Endothelial cell of umbilical vein (primary cell): Measurements from ENCODE around the gene CACNA2D2. TPM values are rescaled to one million over a fixed set of nuclear protein-coding genes. Genes with fewer than 3 reads are reported as not detected.

Experiments
- BruUV-seq: library from RNA; stranded (reverse); fragments of 400-500 nt; replicated peaks from 2 replicates; lab custom pipeline; 2021; lab: Mats Ljungman, UMichigan
- CTCF ChIA-PET: fragments of 300-600, 350-600 bp; sonication (Branson Sonifier 250); formaldehyde crosslinking; loops from one replicate; lab custom pipeline; 2021; ENCODE audit warnings: antibody characterized with exemption, inconsistent platforms; lab: Charles Lee
- POLR2A ChIA-PET: fragments of 300-600, 350-600 bp; sonication (Branson Sonifier 250); formaldehyde crosslinking; loops from one replicate; lab custom pipeline; 2021; ENCODE audit warnings: antibody characterized with exemption, inconsistent platforms; lab: Charles Lee
- DNase-seq: peaks from one replicate; pipeline ENCODE4 v3.0.0-alpha.2; 2011; ENCODE audit warnings: low read depth, low spot score
- FAIRE-seq: peaks from 2 replicates; lab custom pipeline; 2011; peaks lifted over from hg19 to GRCh38; lab: Jason Lieb, UNC
- H2AFZ ChIP-seq: 2 replicates; pipeline ENCODE4 v1.6.0; 2012; ENCODE audit warnings: low read depth, low read length, control low read depth, inconsistent platforms
- H3K27ac ChIP-seq: 2 replicates; pipeline ENCODE4 v1.5.1; 2011; ENCODE audit warnings: low read depth, mild to moderate bottlenecking, control low read depth, low read length, moderate library complexity; ENCODE audit not compliant: insufficient read depth
- H3K27me3 ChIP-seq, 2 experiments: 2 replicates each; pipeline versions ENCODE4 v1.6.0 to v1.6.1; 2011; ENCODE audit warnings: low read length in 2 of 2, mixed read lengths in 1 of 2; ENCODE audit not compliant: control insufficient read depth in 2 of 2, insufficient read depth in 2 of 2
- H3K36me3 ChIP-seq, 2 experiments: 2 replicates in 1 of 2; 3 replicates in 1 of 2; pipeline ENCODE4 v1.5.1; 2011; ENCODE audit warnings: low read length in 2 of 2, mild to moderate bottlenecking in 1 of 2, moderate library complexity in 1 of 2; ENCODE audit not compliant: control insufficient read depth in 2 of 2, insufficient read depth in 2 of 2; ENCODE audit errors: extremely low read depth in 1 of 2
- H3K4me1 ChIP-seq: 3 replicates; pipeline ENCODE4 v1.5.1; 2011; ENCODE audit warnings: mild to moderate bottlenecking, low read length; ENCODE audit not compliant: control insufficient read depth, insufficient read depth; ENCODE audit errors: extremely low read depth
- H3K4me2 ChIP-seq: 2 replicates; pipeline ENCODE4 v1.6.1; 2011; ENCODE audit warnings: low read length, control low read depth, mixed read lengths; ENCODE audit not compliant: insufficient read depth
- H3K4me3 ChIP-seq, 3 experiments: fragments of 200-600 bp in 1 of 3; sonication (generic), shearing (Covaris generic) in 1 of 3; replicated peaks in 1 of 3; 2 replicates each; pipeline ENCODE4 v1.5.1; 2011 to 2016; ENCODE audit warnings: control low read depth in 3 of 3, low read length in 3 of 3, mild to moderate bottlenecking in 2 of 3, inconsistent platforms in 1 of 3, low read depth in 1 of 3, moderate library complexity in 1 of 3; ENCODE audit not compliant: insufficient read depth in 1 of 3
- H3K79me2 ChIP-seq: 2 replicates; pipeline ENCODE4 v1.6.0; 2012; ENCODE audit warnings: low read length, inconsistent platforms; ENCODE audit not compliant: control insufficient read depth, insufficient read depth
- H3K9ac ChIP-seq: replicated peaks from 2 replicates; pipeline ENCODE3; 2011; ENCODE audit warnings: low read length, control low read depth; ENCODE audit not compliant: insufficient read depth; ENCODE audit errors: extremely low read depth
- H3K9me1 ChIP-seq: replicated peaks from 3 replicates; pipeline ENCODE4 v1.6.0; 2011; ENCODE audit warnings: mild to moderate bottlenecking, low read length; ENCODE audit not compliant: control insufficient read depth, insufficient read depth; ENCODE audit errors: extremely low read depth
- H3K9me3 ChIP-seq: replicated peaks from 2 replicates; pipeline ENCODE4 v1.5.1; 2012; ENCODE audit warnings: low read length, inconsistent platforms; ENCODE audit not compliant: control insufficient read depth, insufficient read depth
- H4K20me1 ChIP-seq: replicated peaks from 2 replicates; pipeline ENCODE3; 2011; ENCODE audit warnings: mild to moderate bottlenecking, low read length; ENCODE audit not compliant: control insufficient read depth, insufficient read depth; ENCODE audit errors: extremely low read depth
- EZH2 ChIP-seq: IDR thresholded peaks from 2 replicates; pipeline ENCODE4 v1.6.1; 2012; ENCODE audit warnings: borderline replicate concordance, low read depth, mild to moderate bottlenecking, moderate library complexity, low read length, inconsistent platforms; ENCODE audit not compliant: severe bottlenecking
- FOS ChIP-seq: IDR thresholded peaks from 2 replicates; pipeline ENCODE4 v1.6.1; 2011; ENCODE audit warnings: mild to moderate bottlenecking, low read length, moderate library complexity, borderline replicate concordance; ENCODE audit not compliant: insufficient read depth
- GATA2 ChIP-seq: IDR thresholded peaks from 2 replicates; pipeline ENCODE4 v1.7.0; 2011; ENCODE audit warnings: low read depth, mild to moderate bottlenecking, moderate library complexity, mixed read lengths, low read length; ENCODE audit not compliant: insufficient read length, insufficient read depth
- JUN ChIP-seq: IDR thresholded peaks from 2 replicates; pipeline ENCODE4 v1.6.1; 2011; ENCODE audit warnings: borderline replicate concordance, low read depth; ENCODE audit not compliant: insufficient read length, insufficient read depth
- MAX ChIP-seq: IDR thresholded peaks from 2 replicates; pipeline ENCODE4 v1.6.1; 2011; ENCODE audit not compliant: insufficient read depth, insufficient read length
- MYC ChIP-seq: IDR thresholded peaks from one replicate; pipeline ENCODE4 v1.6.1; 2011; ENCODE audit warnings: mild to moderate bottlenecking, low read depth, low read length
- POLR2A ChIP-seq: IDR thresholded peaks from 2 replicates; pipeline ENCODE4 v1.6.1; 2012; ENCODE audit warnings: low read depth, mild to moderate bottlenecking, control low read depth, low read length
- POLR2AphosphoS5 ChIP-seq: IDR thresholded peaks from 2 replicates; pipeline ENCODE4 v1.6.1; 2012; ENCODE audit warnings: low read depth, mild to moderate bottlenecking, control low read depth, low read length, moderate library complexity; ENCODE audit not compliant: insufficient read depth
- dilution Hi-C: fragments of 300-500 bp; cut with MboI; formaldehyde crosslinking; loops from one replicate; pipeline ENCODE4 v1.15.0; 2019; ENCODE audit warnings: low sequenced_read_pairs; ENCODE audit not compliant: extremely low pct_ligation_motif_present
- intact Hi-C: fragments of 100-400 bp; cut with micrococcal nuclease; formaldehyde crosslinking; loops from one replicate; pipeline ENCODE4 v1.10.0; 2022
- polyA plus RNA-seq, 4 experiments: library from polyadenylated mRNA; depleted of rRNA in 3 of 4; stranded (reverse) in 3 of 4; unstranded in 1 of 4; fragments of >200 nt; gene quantifications; 2 replicates each; pipeline versions ENCODE4 v1.2.1 to v1.2.3, GENCODE V29; 2011 to 2012; ENCODE audit warnings: missing spikeins in 1 of 4
- total RNA-seq: library from RNA; stranded (reverse); gene quantifications from 2 replicates; pipeline ENCODE4 v1.2.3, GENCODE V29; 2021
- TF ChIP-seq, protein P1 (sequence below), 2 donors: IDR thresholded peaks; 1 replicate in 1 of 2; 2 replicates in 1 of 2; pipeline ENCODE4 v1.5.1; 2011; ENCODE audit warnings: low read length in 2 of 2, mild to moderate bottlenecking in 2 of 2, moderate library complexity in 2 of 2, control low read depth in 1 of 2, inconsistent platforms in 1 of 2, low read depth in 1 of 2; ENCODE audit not compliant: insufficient read depth in 1 of 2; ENCODE audit errors: extremely low read depth in 1 of 2

CACNA2D2 gene
- total and polyA plus RNA-seq, 2 donors (not counting 3 experiments of a cell fraction or from before 2014, with no cell fraction given), result 0.15 TPM; not detected in 1

GRCh38 chr3:50396502-50396901, 106.9 kb downstream of the CACNA2D2 start:
- H3K79me2 ChIP-seq, result no peaks in the 10 kb centered on the region
- TF ChIP-seq POLR2AphosphoS5 (no peak), FOS (no peak), GATA2 (no peak), MYC (no peak), JUN (no peak), POLR2A (no peak), EZH2 (no peak), MAX (no peak)
- TF ChIP-seq, protein P1, sequence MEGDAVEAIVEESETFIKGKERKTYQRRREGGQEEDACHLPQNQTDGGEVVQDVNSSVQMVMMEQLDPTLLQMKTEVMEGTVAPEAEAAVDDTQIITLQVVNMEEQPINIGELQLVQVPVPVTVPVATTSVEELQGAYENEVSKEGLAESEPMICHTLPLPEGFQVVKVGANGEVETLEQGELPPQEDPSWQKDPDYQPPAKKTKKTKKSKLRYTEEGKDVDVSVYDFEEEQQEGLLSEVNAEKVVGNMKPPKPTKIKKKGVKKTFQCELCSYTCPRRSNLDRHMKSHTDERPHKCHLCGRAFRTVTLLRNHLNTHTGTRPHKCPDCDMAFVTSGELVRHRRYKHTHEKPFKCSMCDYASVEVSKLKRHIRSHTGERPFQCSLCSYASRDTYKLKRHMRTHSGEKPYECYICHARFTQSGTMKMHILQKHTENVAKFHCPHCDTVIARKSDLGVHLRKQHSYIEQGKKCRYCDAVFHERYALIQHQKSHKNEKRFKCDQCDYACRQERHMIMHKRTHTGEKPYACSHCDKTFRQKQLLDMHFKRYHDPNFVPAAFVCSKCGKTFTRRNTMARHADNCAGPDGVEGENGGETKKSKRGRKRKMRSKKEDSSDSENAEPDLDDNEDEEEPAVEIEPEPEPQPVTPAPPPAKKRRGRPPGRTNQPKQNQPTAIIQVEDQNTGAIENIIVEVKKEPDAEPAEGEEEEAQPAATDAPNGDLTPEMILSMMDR (IDR thresholded peaks at IDR 0.05; ENCODE audit: extremely low read depth in 1 of 2, insufficient read depth in 1 of 2, low read depth in 1 of 2, low read length in 2 of 2), result no peak
- dilution Hi-C loops (no loop called here), intact Hi-C loops (no loop called here)
- H3K9me3 ChIP-seq, result no peaks in the 10 kb centered on the region
- H4K20me1 ChIP-seq, result no peaks in the 10 kb centered on the region
- no peak for DNase-seq
- no peaks in the 10 kb centered on the region for H3K36me3 ChIP-seq
- no peaks in the 10 kb centered on the region for H3K27me3 ChIP-seq
- H3K4me2 ChIP-seq, result no peak overlapping the region
- no peak for FAIRE-seq
- no TSS peak for BruUV-seq
- no peak overlapping the region for H2AFZ ChIP-seq
- POLR2A ChIA-PET, result no interaction called here
- H3K4me1 ChIP-seq, result no peaks in the 10 kb centered on the region
- H3K9me1 ChIP-seq, result no peaks in the 10 kb centered on the region
- H3K9ac ChIP-seq, result no peak overlapping the region
- CTCF ChIA-PET, result interaction anchor here (0.8 to 1.3 kb wide), 2 partner anchors 19 to 146 kb away, joined by 4 read pairs; no protein-coding TSS in a partner anchor
- H3K4me3 ChIP-seq, result no peak overlapping the region
- H3K27ac ChIP-seq, result no peak overlapping the region
